ENCODE data around the gene SLITRK3. TPM values are rescaled to one million over a fixed set of nuclear protein-coding genes. Genes with fewer than 3 reads are reported as not detected.
A peak's percentile ranks its signal among the peaks of the same experiment; 100 is the strongest.

The SLITRK3 gene
- 6.6 TPM for total RNA-seq

- DNase-seq = peak; percentile 29
These were observed at the start of gene SLITRK3 for GRCh38 chr3:165195640-165196576. SLITRK3 (minus strand) TSS chr3:165196384; CDS start chr3:165190830, 5,554 bp downstream.

- DNase-seq = no peak
These were observed 47.4 kb upstream of the SLITRK3 start for GRCh38 chr3:165243597-165243996.

- DNase-seq = no peak
These were observed 37.5 kb upstream of the SLITRK3 start for GRCh38 chr3:165233501-165234195.

GRCh38 chr3:165225604-165226003, 29.4 kb upstream of the SLITRK3 start:
- DNase-seq = no peak

- DNase-seq = no peak
These were observed 21.6 kb upstream of the SLITRK3 start for GRCh38 chr3:165217739-165218138.

GRCh38 chr3:165212580-165212979, 16.4 kb upstream of the SLITRK3 start:
- DNase-seq = no peak

- no peak for DNase-seq
These were observed 15.5 kb upstream of the SLITRK3 start for GRCh38 chr3:165211721-165212120.

- no peak for DNase-seq
These were observed 14.5 kb upstream of the SLITRK3 start for GRCh38 chr3:165210727-165211126.

GRCh38 chr3:165210132-165210531, 13.9 kb upstream of the SLITRK3 start:
- no peak for DNase-seq

GRCh38 chr3:165206454-165207266, 10.5 kb upstream of the SLITRK3 start:
- DNase-seq = peak; percentile 68

- no peak for DNase-seq
These were observed 8.3 kb upstream of the SLITRK3 start for GRCh38 chr3:165204445-165204844.

GRCh38 chr3:165202995-165203394, 6.8 kb upstream of the SLITRK3 start:
- no peak for DNase-seq

- no peak for DNase-seq
These were observed 5.8 kb upstream of the SLITRK3 start for GRCh38 chr3:165201964-165202363.

GRCh38 chr3:165197481-165197800, 1.3 kb upstream of the SLITRK3 start:
- no peak for DNase-seq

- DNase-seq = peak; percentile 26
These were observed 645 bp upstream of the SLITRK3 start for GRCh38 chr3:165196577-165197480.

GRCh38 chr3:165195241-165195639, 944 bp downstream of the SLITRK3 start:
- no peak for DNase-seq

- DNase-seq = no peak
These were observed 1.5 kb downstream of the SLITRK3 start for GRCh38 chr3:165194511-165195240.

- no peak for DNase-seq
These were observed 2.6 kb downstream of the SLITRK3 start for GRCh38 chr3:165193366-165194254.

- DNase-seq = no peak
These were observed 3.5 kb downstream of the SLITRK3 start for GRCh38 chr3:165192610-165193192.

Measured in occipital lobe (tissue), 2 donors.